ENCODE measurements around the gene CPNE9.

CPNE9 gene, protein sequence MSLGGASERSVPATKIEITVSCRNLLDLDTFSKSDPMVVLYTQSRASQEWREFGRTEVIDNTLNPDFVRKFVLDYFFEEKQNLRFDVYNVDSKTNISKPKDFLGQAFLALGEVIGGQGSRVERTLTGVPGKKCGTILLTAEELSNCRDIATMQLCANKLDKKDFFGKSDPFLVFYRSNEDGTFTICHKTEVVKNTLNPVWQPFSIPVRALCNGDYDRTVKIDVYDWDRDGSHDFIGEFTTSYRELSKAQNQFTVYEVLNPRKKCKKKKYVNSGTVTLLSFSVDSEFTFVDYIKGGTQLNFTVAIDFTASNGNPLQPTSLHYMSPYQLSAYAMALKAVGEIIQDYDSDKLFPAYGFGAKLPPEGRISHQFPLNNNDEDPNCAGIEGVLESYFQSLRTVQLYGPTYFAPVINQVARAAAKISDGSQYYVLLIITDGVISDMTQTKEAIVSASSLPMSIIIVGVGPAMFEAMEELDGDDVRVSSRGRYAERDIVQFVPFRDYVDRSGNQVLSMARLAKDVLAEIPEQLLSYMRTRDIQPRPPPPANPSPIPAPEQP

DNA sequence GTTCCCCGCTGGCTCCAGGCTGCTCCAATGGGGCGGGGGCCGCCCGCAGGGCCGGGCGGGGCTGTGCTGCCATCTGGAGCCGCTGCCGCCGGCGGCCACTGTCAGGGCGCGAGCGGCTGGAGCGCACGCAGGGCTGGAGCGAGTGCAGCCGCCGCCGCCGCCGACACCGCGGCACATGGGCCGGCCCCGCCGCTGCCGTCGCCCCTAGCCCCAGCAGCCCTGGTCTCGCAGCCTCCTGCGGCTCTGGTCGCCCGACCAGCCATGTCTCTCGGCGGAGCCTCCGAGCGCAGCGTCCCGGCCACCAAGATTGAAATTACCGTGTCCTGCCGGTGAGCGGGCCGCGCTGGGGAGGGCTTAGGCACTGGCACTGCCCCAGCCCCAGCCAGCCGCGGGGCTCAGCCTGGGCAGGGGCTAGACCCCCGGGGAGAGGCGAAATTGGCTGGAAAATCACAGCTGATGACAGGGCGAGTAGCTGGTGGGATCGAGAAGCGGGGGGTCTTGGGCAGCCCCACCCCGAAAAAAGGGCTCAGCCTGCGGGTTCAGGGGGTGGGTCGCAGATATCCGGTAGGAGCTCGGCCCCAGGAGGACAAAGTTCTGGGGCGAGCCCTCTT is at the start of gene CPNE9:
TSS of gene CPNE9 (plus strand) at position 98 of the 611 bp plus-strand sequence. CDS start at position 262, 164 bp downstream.
- DNase-seq, result no peak

DNA sequence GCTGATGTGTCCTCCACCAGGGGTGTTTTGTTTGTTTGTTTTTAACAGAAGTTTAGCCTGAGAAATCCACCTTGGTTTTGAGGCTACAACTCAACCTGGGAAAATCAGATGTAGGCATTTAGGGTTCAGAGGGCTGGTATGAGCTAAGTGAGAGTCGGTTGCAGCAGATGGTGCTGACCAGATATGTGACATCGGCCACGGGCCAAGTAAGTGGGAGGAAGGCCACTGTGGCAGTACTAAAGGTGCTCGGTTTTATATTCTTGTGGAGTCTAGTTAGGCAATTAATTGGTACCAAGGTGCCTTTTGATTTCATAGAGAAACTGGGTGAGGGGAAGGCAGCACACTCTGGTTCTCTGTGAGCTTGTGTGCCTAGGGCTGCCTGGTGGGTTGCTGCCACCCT is 43.8 kb upstream of the CPNE9 start:
- no peak for DNase-seq

DNA sequence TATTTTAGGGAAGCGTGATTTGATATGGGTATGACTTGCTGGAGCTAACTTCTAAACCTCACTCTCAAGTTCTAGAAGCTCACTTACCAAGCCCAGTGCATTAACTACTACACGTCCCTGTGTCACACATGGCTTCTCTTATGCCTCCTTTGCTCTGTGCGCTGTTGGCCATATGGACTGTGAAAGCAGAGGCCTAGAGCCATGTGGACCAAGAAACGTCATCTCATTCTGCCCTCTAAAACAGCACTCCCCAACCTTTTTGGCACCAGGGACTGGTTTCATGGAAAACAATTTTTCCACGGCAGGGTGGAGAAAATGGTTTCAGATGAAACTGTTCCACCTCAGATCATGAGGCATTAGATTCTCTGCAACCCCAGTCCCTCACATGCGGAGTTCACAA is 42.7 kb upstream of the CPNE9 start:
- no peak for DNase-seq

DNA sequence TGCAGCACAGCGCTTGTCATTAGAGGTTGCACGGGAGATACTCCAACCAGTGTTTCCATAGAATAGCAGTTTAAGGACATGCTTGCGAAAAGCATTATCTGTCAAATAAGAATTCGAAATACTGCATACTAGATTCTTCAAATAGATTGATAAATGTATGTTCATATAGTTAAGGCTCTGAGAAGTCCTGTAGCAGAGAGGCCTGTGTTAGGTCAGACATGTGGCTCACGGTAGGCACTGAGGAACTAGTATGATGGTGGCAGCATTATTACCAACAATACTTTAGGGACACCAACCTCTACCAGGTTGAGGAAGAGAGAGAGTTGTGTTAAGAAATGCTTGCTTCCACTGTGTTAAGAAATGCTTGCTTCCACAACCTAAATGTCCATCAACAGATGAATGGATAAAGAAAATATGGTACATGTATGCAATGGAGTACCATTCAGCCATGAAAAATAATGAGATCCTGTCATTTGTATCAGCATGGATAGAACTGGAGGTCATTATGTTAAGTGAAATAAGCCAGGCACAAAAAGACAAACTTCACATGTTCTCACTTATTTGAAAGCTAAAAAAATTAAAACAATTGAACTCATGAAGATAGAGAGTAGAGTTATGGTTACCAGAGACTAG is 39.4 kb upstream of the CPNE9 start:
- no peak for DNase-seq

DNA sequence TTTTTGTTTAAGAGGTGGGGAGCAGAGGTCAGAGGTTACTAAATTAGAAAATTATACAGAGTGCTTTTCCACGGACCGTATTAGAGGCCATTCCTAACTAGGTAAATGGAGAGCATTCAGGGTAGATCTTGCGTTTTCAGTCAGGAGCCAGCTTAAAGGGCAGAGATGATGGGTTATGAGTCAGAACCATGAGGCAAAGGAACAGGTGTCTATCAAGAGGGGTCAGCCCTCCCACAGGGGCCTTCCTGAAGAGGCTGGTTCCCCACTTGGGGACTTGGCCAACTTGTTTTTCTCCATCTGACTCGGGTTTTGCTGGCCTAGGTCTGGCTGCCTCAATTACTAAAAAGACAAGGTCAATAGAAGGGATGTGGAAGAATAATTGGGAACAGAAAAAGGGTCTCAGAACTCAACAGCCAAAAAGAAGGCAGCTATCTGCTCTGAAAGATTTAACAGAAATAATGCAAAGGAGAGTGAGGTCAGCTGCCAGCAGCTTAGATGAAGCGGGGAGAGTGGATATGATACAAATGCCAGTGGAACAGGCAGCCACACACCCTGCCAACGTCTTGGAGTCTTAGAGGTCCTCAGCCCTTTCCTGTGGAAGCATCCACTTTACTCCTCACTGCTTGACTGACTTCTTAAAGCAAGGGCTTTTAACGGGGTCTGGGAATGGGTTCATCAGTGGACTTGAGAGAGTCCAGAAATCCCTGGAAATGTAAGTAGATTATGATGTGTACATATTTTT is 36.8 kb upstream of the CPNE9 start:
- no peak for DNase-seq

DNA sequence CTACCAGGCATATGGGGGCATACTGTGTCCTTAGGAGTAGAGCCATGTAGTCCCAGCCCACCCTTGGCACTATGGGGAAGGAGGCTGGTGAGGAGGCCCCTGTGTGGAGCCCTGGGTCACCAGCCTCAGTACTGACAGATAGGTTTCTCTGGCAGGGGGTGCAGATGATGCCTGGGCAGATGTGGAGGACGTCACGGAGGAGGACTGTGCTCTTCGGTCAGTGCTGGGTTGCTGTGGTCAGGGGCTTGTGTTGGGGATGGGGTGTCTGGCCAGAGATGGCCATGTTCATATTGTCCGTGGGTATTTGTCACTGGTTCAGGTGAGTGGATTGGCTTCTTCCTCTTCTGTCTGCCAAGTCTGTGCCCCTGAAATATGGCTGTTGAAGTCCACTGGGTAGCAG is 34.4 kb upstream of the CPNE9 start:
- no peak for DNase-seq

DNA sequence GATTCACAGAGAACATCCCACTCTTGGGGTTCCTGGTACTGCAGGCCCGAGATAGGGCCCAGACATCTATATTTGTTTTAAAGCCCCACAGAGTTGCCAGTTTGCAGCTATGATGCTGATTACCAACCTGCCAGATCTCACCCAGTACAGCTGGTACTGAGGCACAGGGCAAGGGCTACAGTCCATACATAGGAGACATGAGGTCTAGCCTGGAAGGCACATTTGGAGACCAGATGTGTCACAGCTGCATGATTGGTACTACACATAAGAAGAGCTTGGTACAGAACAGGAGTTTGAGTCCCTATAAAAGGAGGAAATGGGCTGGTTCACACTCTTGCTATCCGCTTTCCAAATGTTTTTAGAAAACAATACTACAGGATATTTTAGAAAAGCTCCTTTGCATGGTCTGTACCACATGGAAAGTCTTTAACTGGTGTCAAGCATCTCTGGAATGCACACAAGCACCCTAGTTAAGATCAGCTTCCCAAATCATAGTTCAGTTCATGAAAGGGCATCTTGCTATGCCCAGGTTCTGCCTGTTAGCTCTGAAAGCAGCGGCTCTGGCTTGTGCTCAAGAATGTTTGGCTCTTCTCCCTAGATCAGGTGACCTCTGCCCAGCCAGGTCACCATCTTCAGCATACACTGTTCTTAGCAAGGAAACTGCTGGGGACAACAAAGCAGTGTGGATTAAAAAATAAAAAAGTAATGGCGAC is 33.8 kb upstream of the CPNE9 start:
- DNase-seq, result no peak

DNA sequence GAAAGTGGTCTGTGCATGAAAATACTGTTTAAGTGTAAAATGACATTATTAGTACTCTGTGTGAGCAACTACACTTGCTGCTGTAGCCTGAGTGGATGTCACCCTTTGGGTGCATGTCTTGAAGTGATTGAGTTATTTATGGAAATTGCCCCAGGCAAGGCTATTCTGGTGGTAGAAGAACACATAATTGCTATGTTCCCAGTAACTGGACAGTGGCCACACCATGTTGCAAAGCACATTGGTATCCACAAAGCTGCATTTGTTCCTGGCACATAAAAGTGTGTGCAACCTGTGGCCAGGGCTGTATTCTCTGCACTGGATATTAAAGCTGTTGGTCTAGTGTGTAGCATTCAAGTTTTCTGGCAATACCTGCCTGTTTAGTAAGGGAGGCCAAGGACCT is 30.6 kb upstream of the CPNE9 start:
- DNase-seq, result no peak

DNA sequence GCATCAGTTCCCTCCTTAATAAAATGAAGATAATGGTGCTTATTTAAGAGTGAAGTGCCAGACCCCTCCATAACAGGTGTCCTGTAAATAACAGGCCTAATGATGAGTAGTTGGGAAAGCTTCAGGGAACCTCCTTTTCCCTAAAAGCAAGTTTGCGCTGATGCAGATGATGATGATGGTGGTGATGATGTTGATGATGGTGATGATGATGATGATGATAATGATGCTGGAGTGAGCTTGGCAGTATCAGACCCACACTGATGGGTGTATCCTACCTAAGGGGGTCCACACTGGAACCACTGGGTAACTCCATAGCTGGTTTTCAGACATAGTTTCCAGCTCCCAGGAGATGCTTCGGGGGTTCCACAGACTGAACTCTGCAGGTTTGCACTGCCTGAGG is 29.9 kb upstream of the CPNE9 start:
- no peak for DNase-seq

DNA sequence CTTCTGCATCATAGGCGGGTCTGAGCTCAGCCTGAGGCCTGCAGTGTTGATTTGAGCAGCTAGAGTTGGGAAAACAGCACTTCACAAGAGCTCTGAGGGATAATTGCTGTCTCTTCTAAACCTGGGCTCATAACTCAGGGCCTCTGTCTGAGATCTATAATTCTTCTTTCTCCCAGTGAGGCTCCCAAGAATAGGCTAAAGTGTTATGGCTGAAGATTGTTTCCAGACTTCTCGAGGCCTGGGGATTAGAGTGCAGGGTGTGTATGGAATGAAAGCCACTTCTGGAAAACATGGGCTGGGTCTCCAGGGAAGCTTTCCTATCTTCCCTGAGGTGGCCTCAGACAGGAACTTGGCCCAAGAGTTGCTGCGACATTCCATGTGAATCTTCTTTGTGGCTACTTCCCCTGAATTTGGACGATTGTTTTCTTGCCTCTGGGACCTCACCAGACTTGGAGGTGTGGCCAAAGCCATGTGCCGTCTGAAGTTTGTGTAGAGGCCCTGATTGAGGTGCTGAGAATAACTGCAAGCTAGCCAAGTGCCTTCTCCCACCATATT is 27.8 kb upstream of the CPNE9 start:
- no peak for DNase-seq

DNA sequence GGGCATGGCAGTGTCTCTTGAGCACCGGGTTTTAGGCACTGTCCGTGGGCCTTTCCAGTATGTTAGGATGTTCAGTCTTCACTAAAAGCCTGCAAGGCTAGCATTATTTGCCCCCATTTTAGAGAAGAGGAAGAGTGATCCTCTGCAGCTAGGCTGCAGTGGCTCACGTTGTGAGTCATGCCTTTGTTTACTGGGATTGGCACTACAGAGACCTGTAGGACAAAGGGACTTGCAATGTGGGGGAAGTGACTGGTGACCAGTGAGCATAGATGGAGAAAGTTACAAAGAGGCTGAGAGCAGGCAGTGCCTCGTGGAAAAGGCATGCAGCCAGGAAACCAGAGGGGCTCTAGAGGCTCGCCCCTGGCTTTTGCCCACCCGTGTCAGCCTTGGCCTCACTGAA is 26.8 kb upstream of the CPNE9 start:
- DNase-seq, result no peak

DNA sequence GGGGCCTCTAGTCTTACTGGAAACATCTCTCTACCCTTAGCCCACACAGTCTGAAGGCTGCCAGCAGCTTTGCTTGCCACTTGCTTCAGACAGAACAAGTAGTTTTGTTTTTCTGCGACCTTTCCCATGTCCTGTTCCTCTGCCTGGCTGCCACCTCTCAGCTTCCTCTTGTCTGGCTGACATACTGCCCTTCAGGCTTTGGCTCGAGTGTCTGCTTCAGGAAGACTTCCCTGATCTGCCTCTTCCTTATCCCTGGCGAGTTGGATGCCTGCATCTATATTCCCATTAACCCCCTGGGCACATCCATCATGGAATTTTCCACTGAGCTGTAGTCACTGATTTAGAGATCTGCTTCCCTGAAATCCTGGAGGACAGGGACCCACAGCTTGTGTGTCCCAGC is 25.1 kb upstream of the CPNE9 start:
- no peak for DNase-seq

DNA sequence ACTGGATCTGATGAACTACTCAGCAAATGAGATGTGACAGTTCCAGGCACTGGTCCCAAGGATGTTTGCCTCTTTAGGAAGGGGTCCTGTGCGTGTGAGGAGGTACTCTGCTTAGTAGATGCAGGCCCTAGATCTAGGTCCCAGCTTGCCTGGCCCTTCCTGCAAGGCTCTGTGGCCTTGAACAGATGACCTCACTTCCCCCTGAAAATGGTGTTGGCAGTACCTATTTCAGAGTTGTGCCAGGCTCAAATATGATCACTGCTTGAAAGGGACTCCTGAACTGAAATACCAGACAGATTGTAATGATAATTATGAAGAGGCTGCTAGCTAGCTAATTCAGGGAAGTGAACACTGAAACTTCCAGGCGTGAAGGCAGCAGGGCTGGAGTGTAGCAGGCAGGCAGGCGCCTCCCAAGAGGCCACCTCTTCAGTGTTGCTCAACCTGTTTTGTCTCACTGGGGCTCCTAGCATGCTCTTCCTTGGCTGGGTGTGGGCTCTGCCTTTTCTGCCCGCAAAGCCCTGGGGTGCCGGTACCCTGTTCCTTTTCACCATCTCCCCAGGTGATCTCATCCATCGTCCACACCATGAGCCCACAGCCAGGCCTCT is 24.1 kb upstream of the CPNE9 start:
- no peak for DNase-seq

DNA sequence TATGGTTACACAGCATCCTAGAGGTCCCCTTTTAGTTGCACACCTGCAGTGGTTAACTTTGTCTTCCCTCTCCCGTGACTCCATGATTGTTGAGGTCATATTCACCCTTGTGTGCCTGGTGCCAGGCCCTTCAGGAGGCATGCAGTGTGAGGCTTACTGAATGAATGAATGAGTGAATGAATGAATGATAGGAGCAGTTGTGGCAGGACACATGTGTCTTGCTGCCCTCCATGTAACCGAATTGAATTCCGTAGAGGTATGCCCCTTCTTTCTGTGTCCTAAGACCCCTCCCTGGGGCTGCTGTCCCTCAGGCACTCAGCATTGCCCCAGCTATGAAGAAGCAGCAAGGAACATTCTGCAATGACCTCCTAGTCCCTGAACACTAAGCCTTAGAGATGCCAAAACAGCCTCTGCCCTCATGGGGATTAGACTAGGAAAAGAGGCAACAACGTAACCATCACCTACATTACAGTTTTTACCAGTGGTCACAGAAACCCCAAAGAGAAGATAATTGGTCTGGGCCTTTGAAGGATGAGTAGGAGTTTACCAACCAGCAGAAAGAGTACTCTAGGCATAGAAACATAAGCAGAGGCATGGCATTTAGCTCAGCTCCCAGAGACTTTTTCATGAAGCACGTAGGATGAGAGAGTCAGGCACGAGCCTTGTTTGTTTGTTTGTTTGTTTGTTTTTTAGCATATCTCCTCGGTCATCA is 22.5 kb upstream of the CPNE9 start:
- no peak for DNase-seq

DNA sequence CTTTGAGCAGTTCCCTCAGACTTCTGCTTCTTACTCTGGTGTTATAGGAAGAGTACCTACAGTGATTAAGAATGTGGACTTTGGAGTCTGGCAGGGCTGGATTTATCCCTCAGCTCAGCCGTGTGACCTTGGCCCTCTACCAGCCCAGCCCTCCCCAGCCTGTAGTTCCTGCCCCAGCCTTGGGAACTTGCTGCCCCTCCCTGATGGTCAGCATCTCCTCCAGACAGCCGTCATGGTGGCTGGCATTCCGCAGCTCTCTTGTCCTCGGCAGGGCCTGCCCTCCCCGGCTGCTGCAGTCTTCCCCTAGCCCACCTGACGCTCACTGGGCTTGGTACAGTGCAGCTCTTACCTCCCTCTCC is 21.9 kb upstream of the CPNE9 start:
- DNase-seq, result no peak

DNA sequence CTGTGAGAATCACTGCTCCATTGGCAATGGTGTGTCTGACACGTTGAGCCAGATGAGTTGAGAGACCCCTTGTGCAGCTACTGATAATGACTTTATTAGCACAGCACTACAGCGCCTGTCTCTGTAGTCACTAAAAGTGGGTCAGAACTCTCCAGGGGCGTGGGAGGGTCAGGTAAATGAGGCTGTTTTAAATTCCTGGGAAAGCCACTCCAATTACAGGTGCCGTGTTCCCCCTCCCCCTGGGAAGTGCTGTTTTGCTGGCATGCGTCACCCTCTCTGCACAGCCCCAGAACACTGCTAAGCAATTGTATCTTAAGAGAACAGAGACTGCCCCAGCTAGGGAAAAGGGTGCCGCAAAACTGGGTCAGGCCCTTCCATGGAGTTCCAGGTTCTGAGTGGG is 21.5 kb upstream of the CPNE9 start:
- no peak for DNase-seq

DNA sequence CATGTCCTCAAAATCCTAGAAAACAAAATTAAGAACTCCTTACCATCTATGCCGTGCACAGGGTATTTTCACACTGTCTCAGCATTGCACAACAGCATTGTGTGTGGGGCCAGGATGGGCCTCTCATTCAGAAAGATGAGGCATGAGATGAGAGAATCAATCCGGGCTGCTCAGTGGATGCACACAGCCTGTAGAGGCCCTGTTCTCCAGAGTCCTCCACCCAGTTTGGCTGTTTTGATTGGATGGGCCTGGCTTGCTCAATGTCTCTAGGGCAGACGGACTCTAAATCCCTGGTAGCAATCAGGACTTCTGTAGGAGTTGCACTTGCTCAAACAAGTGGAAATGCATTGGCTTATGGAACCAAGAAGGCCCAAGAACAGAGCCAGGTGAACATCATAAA is 20.2 kb upstream of the CPNE9 start:
- no peak for DNase-seq

DNA sequence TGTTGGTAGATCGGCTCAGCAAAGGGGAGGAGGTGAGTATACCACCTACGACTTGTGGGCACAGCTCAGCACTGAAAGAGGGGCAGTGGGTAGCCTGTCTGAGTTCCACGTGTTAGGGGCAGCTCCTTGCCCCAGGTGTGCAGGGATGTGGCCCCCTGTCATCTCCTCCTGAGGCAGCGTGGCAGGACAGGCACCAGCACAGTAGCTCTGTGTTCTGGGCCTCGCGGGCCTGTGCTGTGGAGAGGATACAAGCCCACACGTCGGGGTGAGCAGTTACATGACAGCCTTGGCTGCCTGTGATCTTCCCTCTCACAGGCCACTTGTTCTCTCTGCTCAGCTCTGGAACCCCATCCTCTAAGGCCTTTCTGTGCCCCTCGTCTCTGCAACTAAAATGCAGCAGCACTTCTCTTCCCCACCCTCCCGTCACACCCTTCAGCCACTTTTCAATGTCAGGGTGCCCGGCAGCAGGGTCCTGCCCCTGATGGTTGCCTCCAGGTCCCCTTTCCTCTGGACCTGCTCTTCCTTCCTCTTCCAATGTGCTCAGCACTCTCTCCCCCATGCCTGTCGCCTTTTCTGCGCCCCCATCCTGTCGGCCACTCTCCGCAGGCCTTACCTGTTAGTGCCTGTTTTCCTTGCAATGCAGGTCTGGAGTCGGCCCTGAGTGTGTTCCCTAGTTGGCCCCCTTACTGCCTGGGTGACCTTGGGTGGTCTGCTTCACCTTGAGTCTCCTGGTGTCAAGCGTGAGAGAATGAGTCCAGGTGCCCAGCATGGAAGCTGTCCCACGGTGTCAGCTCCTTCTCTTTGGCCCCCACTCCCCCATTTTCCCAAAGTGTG is 18.2 kb upstream of the CPNE9 start:
- no peak for DNase-seq

DNA sequence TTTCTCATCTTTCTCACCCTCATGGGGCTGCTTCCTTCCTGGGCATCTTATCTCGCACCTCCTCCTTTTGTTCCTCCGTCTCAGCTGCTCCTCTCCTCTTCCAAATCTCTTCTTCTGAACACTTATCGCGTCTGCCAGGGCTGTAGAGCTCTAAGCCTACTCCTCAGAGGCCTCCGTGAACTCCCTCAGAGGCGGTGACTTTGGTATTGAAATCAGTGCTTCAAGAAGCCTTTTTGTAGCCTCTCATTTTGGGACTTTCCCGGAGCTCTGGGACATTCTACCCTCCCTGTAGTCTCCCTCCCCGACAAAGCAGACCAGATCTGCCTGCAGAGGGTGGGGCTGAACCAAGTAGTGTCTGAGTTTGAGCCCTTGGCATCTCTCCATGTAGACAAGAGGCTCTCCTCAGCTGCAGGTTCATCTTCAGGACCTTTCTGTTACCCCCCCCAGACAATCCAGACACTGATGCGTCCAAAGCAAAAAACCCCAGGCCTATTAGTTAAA is 17.5 kb upstream of the CPNE9 start:
- no peak for DNase-seq

DNA sequence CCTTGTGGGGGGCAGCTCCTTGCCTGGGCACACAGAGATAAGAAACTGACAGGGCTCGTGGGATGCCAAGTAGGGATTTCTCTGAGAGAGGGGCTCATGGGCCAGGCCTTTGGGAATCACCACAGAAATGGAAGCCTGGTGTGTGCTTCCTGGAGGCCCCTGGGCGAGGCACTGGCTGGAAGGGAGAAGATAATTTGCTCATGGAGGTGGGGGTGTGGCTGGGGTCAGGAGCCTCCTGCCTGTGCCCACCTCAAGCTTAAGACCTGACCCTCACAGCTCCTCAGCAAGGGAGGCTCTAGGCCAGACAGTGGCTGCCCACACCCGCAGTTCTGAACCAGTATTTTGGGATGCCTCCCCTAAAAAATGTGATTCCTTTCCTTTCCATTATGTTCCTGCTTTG is 16.9 kb upstream of the CPNE9 start:
- no peak for DNase-seq

Measured in HCEC 1CT (cell line).